Fibroblast of skin of scalp (primary cell): ENCODE results near the gene MCOLN1. TPM values are rescaled to one million over a fixed set of nuclear protein-coding genes. Genes with fewer than 3 reads are reported as not detected.

Experiments
- DNase-seq: peaks from one replicate; pipeline ENCODE4 v3.0.0-alpha.2; 2013
- polyA plus RNA-seq, 2 experiments: library from polyadenylated mRNA; unstranded; fragments of 120-200 nt; gene quantifications; one replicate each; pipeline ENCODE4 v1.2.1, GENCODE V29; 2013; ENCODE audit not compliant: insufficient read length in 2 of 2

MCOLN1 gene
- 12.1 TPM for polyA plus RNA-seq (2013, experiment 1 of 2; ENCODE audit: insufficient read length)
- 11.7 TPM for polyA plus RNA-seq (2013, experiment 2 of 2; ENCODE audit: insufficient read length)

DNA sequence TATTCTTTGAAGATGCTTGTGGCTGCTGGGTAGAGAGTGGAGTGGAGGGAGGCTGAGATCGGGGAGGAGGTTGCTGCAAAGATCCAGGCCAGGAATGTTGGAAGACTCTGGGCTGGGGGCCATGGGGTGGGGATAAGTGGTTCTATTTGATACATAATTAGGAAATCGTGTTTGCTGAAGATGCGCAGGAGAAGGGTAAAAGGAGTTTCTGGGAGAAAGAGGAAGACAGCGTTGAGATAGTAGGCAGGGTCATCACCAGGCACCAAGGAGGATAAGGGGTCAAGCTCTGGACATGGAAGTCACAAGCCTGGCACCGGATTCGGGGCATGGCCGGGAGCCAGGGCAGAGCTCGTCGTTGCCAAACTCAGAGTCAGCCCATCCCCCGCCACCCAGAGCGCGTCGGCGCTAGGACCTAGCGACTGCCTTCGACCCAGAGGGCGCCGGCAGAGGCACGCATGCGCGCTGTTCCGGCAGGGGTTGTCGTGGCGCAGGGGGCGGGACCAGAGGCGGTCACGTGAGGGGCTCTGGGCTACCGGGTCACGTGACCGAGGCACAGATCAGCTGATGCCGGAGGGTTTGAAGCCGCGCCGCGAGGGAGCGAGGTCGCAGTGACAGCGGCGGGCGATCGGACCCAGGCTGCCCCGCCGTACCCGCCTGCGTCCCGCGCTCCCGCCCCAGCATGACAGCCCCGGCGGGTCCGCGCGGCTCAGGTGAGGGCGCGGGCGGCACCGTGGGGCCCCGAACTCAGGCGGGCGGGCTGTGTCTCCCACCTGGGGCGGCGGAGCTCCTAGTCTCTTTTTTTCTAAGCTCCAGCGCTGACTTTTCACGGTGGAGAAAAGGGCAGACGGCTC is at the start of gene MCOLN1:
Gene MCOLN1 (plus strand): TSS at position 553 of the 851 bp plus-strand sequence. CDS start 127 bp downstream, at position 680.
- peak; percentile 97 for DNase-seq

DNA sequence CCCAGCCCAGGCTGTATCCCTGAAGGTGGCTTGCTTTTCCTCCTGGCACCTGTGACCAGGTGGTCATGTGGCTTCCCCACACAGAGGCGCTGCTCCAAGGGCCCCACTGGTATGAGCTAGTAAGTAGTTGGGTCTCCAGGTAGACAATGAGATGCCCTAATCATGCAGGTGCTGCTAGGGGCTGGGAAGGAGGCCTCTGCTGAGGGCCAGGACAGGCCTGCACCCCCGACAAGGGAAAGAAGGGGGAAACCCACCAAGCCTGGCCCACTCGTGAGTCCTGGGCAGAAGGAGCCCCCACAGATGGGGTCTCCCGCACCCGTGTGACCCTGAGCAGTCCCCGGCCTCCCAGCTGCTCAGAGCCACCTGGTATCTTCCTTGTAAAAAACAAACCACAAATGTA is 46.8 kb upstream of the MCOLN1 start:
- no peak for DNase-seq

DNA sequence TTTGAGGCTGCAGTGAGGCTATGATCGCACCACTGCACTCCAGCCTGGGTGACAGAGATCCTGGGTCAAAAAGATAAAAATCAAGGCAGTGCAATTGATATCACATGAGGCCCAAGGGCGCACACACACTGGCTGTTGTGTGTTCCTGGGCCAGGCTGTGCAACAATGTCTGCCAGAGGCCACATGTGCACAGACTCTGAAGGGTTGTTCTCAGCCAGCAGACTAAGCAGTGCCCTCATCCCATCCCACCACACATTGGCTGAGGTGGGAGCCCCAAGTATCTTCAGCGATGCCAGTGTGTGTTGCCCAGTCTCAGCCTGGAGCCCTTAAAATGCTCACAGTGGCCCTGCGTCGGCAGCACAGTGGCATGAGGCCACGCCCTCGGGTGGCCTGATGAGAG is 46.2 kb upstream of the MCOLN1 start:
- no peak for DNase-seq

DNA sequence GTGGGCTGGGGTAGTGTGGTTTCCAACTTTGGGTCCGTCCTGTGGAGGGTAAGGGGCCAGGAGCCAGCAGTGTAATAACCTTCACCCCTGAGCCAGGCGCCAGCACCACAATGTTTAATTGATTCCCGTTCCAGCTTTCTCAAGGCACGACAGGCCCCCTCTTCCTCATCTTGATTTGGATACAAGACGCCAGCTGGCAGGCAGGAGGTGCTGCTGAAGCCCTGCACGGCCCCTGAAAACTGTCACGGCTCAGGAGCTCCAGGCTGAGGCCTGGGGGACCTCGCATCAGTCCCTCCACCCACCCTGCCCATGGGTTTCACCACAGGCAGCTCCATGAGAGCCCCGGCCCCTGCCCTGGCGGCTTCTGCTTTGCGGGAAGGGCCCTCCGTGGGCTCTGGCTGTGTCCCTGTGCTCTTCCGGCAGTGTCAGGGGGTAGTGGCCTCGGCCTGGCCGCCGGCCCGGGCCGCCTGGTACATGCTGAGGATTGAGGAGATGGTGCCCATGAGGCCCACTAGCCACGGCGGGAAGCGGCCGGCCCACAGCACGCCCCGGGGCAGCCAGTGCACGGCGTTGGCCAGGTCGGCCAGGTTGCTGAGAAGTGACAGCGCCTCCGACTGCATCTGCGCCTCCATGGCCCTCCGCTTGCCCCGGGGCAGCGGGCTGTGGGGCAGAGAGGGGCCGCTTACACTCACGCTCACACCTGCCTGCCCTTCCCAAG is 45.5 kb upstream of the MCOLN1 start:
- no peak for DNase-seq

DNA sequence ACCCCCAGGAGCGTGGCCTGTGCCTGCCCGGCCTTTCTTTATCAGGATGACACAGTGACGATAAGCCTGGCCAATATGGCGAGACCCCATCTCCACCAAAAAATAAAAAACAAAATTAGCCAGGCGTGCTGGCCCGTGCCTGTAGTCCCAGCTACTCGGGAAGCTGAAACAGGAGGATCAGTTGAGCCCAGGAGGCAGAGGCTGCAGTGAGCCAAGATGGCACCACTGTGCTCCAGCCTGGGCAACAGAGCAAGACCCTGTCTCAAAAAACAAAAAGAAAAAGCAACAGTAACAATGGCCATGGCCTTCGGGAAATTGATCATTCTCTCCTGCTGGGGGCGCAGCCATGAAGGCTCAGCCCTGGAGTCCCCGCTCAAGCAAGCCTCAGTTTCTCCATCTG is 44.7 kb upstream of the MCOLN1 start:
- DNase-seq: no peak

DNA sequence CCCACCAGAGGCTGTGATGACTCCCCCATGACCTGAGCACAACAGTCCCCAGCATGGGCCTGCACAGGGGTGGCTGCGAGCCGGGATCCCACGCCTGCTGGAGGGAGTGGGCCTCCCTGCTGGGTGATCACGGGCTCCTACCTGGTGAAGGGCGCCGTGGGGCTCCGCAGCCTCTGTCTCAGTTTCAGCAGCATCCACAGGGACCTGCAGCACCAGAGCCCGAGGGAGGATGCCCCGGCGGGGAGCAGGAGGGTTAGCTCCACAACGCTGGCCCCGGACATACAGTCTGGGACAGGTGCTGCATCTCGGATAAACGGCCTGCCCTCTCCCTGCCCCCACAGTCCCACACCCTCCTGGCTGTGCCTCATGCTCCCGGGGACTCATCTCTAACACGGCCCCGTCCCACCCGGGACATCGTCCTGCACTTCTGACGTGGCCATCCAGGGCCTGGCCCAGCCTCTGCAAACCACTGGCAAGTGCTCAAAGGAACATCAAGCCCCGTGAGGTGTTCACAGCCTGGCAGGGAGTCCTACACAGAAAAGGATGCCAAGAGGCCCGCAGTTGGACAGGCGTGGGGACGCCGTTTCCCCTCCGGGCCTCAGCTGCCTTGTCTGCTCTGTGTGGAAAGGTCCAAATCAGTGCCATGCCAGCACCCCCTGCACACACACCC is 44.1 kb upstream of the MCOLN1 start:
- DNase-seq: no peak

DNA sequence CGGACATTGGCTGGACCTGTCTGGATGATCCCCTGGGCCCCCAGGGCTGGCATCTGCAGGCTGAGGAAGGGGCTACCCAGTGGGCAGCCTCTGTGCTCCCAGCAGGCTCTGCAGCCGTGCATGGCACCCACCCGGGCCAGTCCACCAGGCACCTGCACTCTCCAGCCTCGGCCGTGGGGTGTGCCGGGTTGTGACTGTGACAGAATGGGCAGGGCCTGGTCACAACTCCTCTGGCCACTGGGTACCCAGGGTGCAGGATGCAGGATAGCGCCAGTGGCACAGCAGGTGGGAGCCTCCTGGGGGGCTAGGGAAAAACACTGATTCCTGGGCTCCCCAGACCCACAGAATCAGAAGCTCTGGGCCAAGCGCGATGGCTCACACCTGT is 43.6 kb upstream of the MCOLN1 start:
- no peak for DNase-seq

DNA sequence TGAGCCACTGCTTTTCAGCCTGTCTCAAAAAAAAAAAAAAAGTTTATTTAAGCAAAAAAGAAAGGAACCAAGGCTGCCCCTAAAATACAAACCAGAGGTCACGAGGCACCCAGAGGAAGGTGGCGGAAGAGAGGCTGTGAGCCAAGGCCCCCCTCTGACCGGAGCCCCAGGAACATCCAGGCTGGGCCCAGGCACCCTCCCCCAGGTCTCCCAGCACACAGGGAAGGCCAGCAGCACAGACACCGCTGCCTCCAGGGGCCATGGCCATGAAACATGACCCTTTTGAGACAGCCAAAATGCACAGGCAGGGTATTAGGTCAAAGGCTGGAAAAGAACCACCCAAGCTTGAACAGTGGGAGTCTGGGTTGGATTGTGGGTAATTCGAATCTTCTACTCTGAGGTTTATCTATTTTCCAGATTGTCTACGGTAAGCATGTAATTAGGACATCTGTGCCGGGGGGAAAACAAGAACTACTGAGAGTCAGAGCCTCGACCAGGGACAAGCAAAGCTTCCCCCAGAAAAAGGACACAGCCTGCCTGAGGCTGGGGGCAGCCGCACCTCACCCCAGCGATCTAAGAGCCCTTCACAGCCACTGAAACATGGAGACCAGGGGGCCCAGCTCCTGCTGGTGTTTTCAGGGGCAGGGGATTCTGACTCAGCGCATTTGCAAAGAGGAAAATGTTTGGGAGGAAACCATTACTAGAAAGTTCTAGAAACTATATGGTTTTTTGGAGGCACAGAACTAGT is 42.0 kb upstream of the MCOLN1 start:
- no peak for DNase-seq

DNA sequence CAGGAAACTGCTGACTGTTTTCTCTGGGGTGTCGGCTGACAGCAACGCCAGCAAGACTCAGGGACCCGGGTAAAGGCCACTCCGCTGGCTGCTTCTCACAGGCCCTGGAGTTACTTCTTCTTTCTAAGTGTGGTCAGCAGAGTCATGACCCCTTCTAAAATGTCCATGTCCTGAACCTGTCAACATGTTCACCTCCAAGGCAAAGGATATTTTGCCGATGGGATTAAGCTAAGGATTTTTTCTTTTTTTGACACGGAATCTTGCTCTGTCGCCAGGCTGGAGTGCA is 41.5 kb upstream of the MCOLN1 start:
- no peak for DNase-seq

DNA sequence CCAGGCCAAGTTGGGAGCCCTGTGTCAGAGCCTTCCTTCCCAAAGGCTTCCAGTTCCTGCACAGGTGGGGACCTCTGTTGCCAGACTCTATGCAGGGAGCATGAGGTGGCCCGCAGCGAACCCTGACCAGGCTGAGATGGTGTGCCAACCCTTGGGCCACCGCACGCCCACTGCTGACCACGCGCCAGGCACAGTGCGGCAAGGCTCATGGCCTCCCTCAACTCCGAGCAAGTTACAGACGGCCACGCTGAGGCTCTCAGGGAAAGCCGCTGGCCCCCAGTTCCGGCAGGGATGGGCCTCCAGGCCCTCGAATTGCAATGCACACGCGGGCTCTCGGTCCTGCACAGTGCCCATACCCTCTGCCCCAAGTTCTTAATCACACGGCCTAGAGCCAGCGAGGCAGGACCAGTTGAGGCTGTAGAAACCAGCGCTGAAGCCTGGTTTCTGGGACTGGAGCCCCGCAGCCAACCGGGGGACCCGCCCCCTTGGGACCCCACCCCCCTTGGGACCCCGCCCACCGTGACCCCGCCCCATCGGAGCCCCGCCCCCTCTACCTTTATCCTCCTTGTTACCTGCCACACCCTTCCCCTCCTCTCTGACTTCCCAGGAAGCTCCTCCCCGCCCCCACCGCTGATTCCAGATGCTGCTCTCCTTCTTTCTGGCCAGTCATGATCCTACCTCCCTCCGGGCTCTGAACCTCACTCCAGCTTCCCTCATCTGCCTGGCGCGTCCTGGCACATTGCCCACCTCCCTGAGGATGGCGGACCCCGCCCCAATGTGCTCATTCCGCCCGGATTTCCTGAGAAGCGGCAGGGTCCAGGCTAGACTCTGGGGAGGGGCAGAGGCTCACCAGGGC is 39.6 kb upstream of the MCOLN1 start:
- DNase-seq: peak; percentile 22

DNA sequence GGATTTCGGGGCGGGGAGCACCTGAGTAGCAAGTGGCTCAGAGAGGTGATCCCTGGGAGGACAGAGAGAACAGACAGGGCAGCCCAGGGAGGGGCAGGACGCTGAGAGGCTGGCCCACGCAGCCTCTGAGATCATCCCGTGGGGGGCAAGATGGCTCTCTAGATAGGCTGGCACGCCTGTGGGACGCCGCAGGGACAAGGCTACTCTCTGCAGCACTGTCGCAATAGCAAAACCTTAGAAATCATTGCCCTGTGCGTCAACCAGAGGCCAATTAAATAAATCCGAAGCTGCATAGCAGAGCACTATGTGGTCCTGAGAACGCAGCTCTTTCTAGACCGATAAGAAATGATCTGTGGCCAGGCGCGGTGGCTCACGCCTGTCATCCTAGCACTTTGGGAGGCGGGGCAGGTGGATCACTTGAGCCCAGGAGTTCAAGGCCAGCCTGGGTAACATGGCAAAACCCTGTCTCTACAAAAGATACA is 38.7 kb upstream of the MCOLN1 start:
- DNase-seq: no peak

DNA sequence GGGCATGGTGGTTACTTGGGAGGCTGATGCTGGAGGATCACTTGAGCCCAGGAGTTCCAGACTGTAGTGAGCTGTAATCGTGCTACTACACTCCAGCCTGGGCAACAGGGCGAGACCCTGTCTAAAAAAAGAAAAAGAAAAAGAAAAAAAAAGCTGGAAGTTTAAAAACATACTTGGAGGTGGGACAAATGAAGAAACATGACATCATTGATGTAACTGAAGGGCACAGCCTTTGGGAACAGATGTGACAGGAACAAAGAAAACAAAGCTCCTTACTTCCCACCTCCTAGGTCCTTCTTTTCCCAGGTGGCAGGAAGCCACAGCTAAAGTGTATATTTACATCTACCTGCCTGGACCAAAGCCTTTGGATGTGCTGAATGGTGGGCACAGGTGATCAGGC is 35.5 kb upstream of the MCOLN1 start:
- DNase-seq: no peak

DNA sequence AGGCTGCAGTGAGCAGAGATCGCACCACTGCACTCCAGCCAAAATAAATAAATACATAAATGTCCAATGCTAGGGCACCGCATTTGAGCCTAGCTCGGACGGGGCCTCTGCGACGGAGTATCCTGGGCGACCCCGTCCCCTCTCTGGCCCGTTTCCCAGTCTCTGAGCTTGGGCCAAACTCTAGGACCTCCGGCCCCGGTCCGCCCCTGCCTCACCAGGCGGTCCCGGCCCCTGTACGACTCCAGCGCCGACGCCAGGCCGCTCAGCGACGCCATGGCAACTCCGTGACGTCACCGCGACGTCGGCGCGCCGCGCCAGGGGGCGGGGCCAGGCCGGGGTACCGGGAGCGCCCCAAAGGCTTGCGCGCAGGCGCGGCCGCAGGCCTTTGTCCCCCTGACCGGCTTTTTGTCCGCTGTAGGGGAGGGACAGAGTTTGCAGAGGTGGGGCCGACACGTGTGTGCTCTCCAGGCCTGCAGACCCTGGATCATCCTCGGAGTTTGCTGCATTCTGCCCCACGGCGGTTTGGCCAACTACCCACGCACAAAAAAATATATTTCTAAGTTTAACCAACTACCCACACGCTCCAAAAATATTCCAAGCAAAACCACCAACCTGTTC is 33.6 kb upstream of the MCOLN1 start, which contains the start of gene PEX11G:
Gene PEX11G (minus strand): TSS at position 300 of the 618 bp plus-strand sequence. CDS start 25 bp downstream, at position 275.
- peak; percentile 85 for DNase-seq

DNA sequence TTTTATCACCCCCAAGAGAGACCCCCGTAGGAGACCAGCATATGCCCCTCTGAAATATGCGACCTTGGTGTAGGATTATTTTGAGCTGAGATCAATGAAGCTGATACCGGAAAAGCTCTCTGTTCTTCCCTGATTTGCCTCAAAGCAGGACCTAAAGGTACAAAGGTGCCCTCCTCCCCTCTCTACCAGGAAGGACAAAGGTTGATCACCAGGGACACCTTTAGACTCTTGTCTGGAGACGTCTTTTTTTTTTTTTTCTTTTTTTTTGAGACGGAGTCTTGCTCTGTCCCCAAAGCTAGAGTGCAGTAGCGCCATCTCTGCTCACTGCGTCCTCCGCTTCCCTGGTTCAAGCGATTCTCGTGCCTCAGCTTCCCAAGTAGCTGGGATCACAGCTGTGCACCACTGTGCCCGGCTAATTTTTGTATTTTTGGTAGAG is 32.8 kb upstream of the MCOLN1 start:
- no peak for DNase-seq

DNA sequence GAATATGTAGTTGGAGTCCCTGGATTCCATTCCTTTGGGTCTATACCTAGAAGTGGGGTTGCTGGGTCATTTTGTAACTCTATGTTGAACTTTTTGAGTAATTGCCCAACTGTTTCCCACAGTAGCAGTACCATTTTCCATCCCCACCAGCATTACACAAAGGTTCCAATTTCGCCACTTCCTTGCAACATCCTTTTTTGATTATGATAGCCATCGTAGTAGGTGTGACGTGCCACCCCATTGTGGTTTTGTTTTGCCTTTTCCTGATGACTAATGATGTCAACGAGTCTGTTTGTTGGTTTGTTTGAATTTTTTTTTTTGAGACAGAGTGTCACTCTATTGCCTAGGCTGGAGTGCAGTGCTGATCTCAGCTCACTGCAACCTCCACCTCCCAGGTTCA is 30.3 kb upstream of the MCOLN1 start:
- no peak for DNase-seq

DNA sequence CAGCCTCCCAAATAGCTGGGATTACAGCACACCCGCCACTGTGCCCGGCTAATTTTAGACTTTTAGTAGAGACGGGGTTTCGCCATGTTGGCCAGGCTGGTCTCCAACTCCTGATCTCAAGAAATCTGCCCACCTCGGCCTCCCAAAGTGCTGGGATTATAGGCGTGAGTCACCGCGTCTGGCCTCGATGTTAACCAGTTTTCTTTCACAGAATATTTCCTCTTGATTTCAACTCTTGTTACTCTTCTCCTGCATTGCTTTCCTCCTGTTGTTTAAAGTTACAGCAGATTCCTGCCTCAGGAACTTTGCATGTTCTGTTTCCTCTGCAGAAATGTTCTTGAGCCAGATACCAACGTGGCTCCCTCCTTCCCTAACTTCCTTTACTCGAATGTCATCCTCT is 29.9 kb upstream of the MCOLN1 start:
- no peak for DNase-seq

DNA sequence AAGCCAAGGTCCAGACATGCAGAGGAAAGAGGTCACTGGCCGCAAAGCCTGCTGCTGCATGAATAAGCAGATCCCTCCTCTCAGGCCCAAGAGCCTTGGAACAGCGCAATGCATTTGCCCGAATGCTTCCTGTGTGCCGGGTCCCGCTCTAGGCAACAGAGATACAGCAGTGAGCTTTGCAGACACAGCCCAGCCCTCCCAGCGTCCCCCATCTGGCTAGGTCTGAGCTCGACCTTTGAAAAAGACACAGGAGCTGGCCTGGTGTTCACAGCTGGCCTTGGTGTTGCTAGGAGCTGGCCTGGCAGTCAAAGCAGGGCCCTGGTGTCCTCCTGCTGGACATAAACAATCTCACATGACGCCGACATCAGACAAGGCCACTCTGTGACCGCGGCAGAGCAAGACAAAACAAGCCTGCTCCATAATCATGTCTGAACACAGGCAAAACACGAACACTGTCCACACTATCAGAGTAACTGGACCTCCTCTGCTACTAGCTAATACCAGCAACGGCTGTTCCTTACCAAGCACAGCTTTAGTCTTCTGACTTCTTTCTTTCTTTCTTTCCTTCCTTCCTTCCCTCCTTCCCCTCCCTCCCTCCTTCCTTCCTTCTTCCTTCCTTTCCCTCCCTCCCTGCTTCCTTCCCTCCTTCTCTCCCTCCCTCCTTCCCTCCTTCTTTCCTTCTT is 27.9 kb upstream of the MCOLN1 start:
- no peak for DNase-seq

DNA sequence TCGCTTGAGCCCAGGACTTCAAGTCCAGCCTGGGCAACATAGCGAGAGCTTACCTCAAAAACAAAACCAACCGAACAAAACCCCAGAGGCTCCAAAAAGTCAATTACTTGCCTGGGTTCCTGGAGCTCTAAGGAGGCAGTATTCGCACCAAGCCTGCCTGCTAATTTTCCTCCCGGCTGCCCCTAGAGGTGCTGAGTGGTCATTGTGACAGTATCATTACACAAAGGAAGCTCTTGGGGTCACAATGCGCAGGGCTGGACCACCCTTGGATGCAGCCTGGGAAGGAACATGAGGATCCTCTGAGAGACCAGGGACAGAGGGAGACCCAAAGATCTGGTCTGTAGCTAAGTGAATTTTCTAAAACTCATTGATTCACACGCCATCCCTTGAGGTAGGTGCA is 25.1 kb upstream of the MCOLN1 start:
- no peak for DNase-seq

DNA sequence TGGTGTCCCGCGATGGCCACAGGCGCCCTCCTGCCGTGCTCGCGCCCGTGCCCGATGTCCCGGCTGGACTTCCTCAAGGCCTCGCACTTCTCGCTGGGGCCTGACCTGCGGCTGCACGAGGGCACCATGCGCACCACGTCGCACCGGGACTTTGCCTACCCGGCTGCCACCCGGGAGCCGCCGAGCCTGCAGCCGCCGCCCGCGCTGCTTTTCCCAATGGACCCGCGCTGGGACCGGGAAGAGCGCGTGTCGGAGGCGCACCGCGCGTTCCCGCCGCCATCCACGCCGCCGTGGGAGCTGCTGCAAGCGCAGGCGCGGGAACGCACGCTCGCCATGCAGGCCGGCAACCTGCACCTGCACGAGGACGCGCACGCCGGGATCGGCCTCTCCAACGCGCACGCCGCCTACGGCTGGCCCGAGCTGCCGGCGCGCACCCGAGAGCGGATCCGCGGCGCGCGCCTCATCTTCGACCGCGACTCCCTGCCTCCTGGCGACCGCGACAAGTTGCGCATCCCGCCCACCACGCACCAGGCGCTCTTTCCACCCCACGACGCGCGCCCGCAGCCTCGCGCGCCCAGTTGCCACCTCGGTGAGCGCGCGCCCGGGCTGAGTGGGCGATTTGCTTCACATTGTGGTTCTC is 21.5 kb upstream of the MCOLN1 start:
- DNase-seq: no peak

DNA sequence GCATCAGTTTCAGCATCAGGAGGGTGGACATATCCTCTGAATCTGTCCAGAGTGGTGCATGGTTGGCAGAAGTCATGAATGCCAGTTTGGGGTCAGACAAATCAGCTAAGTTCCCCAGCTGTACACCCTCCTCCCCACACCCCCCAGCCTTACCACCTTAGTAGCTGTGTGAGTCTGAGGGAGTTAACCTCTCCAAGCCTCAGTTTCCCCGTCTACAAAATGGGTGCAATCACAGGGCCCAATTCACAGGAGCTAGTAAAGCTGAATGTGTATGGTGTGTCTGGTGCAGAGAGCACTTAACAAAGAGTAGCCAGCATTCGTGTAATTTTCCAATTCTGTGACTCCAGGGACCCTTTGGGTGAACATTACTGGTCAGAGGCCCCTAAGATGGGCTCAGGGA is 19.9 kb upstream of the MCOLN1 start:
- DNase-seq: no peak
